Breast epithelium (tissue), 3 donors: Measurements from ENCODE around the gene VPS45.
"Not testable (repeated sequence)": the region's sequence is repeated elsewhere in the genome, so short reads cannot be mapped to it uniquely, and the experiment has no call there.

Experiments
- POLR2A ChIP-seq: fragments of 450-650 bp; IDR thresholded peaks from one replicate; pipeline ENCODE4 v1.6.1; 2016; ENCODE audit warnings: antibody characterized with exemption, mild to moderate bottlenecking, moderate library complexity
- POLR2AphosphoS5 ChIP-seq, 3 donors: sonication (generic); formaldehyde crosslinking; IDR thresholded peaks; one replicate each; pipeline ENCODE4 v1.6.1; 2017; ENCODE audit warnings: antibody characterized with exemption in 3 of 3
- TF ChIP-seq, protein P1 (sequence below), 3 donors: fragments of 450-650 bp; IDR thresholded peaks; one replicate each; pipeline ENCODE4 v1.5.1; 2016 to 2017; ENCODE audit warnings: antibody characterized with exemption in 3 of 3, mild to moderate bottlenecking in 3 of 3, moderate library complexity in 3 of 3

DNA sequence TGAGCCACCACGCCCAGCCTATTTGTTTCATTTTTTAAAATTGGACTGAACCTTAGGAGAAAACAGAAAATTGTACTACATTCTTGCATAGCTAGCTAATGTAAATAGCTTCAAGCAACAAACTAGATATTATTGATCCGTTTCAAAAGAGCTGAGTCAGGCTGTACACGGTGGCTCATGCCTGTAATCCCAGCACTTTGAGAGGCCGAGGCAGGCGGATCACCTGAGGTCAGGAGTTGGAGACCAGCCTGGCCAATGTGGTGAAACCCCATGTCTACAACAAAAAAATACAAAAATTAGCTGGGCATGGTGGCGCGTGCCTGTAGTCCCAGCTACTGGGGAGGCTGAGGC lies 118.8 kb downstream of the VPS45 start:
- not testable (repeated sequence) for TF ChIP-seq POLR2A; POLR2AphosphoS5 (IDR thresholded peaks at IDR 0.05)
- TF ChIP-seq, protein P1, sequence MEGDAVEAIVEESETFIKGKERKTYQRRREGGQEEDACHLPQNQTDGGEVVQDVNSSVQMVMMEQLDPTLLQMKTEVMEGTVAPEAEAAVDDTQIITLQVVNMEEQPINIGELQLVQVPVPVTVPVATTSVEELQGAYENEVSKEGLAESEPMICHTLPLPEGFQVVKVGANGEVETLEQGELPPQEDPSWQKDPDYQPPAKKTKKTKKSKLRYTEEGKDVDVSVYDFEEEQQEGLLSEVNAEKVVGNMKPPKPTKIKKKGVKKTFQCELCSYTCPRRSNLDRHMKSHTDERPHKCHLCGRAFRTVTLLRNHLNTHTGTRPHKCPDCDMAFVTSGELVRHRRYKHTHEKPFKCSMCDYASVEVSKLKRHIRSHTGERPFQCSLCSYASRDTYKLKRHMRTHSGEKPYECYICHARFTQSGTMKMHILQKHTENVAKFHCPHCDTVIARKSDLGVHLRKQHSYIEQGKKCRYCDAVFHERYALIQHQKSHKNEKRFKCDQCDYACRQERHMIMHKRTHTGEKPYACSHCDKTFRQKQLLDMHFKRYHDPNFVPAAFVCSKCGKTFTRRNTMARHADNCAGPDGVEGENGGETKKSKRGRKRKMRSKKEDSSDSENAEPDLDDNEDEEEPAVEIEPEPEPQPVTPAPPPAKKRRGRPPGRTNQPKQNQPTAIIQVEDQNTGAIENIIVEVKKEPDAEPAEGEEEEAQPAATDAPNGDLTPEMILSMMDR (IDR thresholded peaks at IDR 0.05): not testable (repeated sequence)
